Measurements from ENCODE around the gene CHRDL2.

CHRDL2 gene

GRCh38 chr11:74681686-74682651 is 49.3 kb downstream of the CHRDL2 start:
- H3K27me3 ChIP-seq (ENCODE audit: control insufficient read depth in 2 of 2, insufficient read depth in 2 of 2, low read length in 2 of 2): peaks cover 2 to 5% of the 10 kb centered on the region in 2 donors
- H3K9me3 ChIP-seq (ENCODE audit: control insufficient read depth in 2 of 2, low read length in 2 of 2): no peaks in the 10 kb centered on the region
- peaks cover 0 to 5% of the 10 kb centered on the region in 2 donors for H3K4me1 ChIP-seq (ENCODE audit: control insufficient read depth in 2 of 2, insufficient read depth in 2 of 2, low read length in 2 of 2)
- no peak overlapping the region for H3K27ac ChIP-seq (ENCODE audit: low read depth in 2 of 2, low read length in 2 of 2)
- H3K9ac ChIP-seq (ENCODE audit: low read depth in 1 of 2, low read length in 2 of 2): no peak overlapping the region
- H3K36me3 ChIP-seq (ENCODE audit: control insufficient read depth in 2 of 2, insufficient read depth in 2 of 2, low read length in 2 of 2): no peaks in the 10 kb centered on the region
- H3K4me3 ChIP-seq (ENCODE audit: low read length in 2 of 2): no peak overlapping the region

DNA sequence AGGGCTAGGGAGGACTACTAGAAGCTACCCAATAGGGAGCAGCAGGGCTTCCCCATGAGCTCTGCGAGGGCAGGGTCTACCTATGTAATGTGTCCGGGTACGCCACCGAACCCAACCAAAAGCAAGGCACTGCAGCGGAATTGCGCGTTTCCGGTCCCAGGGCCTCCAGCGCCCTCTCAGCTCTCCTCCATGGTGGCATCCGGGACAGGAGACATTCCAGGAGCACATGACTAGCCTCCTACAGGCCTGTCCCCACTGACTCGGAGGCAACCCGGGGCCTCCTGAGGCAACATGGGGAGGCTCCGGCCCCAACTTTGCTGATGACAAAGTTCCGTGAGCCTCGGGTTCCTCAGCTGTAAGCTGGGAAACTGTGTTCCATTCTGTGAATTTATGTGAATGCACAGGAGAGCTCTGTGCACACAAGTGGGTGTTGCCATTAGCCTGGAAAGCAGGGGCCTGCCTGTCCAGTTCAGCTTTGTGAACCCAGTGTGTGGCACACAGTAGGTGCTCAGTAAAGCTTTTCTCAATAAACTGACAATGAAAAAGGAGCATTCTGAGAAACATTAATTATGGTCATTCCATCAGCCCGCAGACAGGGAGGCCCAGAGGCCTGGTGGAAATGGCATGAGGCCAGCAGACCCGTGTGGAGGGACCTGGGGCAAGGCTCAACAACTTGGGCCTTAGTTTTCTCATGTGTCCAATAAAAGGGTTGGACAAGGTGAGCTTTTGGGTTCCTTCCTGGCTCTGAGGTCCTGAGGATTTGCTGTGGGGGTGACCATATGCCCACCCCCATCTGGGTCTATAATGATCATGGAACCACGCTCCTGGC is 50.3 kb downstream of the CHRDL2 start:
- H3K4me1 ChIP-seq (ENCODE audit: control insufficient read depth in 2 of 2, insufficient read depth in 2 of 2, low read length in 2 of 2): peaks cover 0 to 5% of the 10 kb centered on the region in 2 donors

DNA sequence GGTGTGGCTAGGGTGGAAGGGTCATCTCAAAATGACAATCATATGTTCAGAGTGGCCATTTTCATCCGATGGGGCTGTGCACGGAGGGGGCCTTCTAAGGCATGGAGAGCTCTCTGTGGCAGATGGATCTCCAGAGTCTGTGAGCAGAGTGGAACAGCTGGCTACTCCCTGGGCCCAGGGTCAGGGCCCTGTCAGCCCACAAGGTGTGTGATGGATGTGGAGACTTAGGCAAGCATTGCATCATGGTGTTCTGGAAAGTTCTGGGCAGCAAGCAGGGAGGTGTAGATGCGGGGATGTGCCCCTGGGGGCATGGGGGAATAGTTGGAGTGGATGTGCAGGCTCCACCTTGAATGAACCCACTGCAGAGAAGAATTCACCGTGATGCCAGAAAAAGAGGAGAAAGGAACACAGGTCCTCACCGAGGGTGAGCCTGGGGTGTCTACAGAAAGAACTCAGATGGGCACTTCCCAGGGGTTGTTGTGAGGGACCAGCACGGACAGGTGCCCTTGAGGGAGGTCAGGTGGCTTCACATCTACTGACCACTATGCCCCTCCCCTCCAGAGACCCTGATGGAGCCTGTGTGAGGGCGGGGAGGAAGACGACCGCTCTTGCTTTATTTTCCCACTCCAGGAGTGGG is 51.1 kb downstream of the CHRDL2 start:
- Histone ChIP-seq H3K4me3 (ENCODE audit: low read length in 2 of 2) (no peak overlapping the region), H3K4me1 (ENCODE audit: control insufficient read depth in 2 of 2, insufficient read depth in 2 of 2, low read length in 2 of 2) (peaks cover 0 to 5% of the 10 kb centered on the region in 2 donors), H3K36me3 (ENCODE audit: control insufficient read depth in 2 of 2, insufficient read depth in 2 of 2, low read length in 2 of 2) (no peaks in the 10 kb centered on the region), H3K9me3 (ENCODE audit: control insufficient read depth in 2 of 2, low read length in 2 of 2) (no peaks in the 10 kb centered on the region), H3K27me3 (ENCODE audit: control insufficient read depth in 2 of 2, insufficient read depth in 2 of 2, low read length in 2 of 2) (peaks cover 2 to 5% of the 10 kb centered on the region in 2 donors), H3K27ac (ENCODE audit: low read depth in 2 of 2, low read length in 2 of 2) (no peak overlapping the region), H3K9ac (ENCODE audit: low read depth in 1 of 2, low read length in 2 of 2) (no peak overlapping the region)

More for the DNA sequence above, 50.3 kb downstream of the CHRDL2 start:
- H3K9ac ChIP-seq (ENCODE audit: low read depth in 1 of 2, low read length in 2 of 2): no peak overlapping the region
- peaks cover 2 to 5% of the 10 kb centered on the region in 2 donors for H3K27me3 ChIP-seq (ENCODE audit: control insufficient read depth in 2 of 2, insufficient read depth in 2 of 2, low read length in 2 of 2)
- H3K9me3 ChIP-seq (ENCODE audit: control insufficient read depth in 2 of 2, low read length in 2 of 2): no peaks in the 10 kb centered on the region
- no peak overlapping the region for H3K4me3 ChIP-seq (ENCODE audit: low read length in 2 of 2)
- no peak overlapping the region for H3K27ac ChIP-seq (ENCODE audit: low read depth in 2 of 2, low read length in 2 of 2)
- H3K36me3 ChIP-seq (ENCODE audit: control insufficient read depth in 2 of 2, insufficient read depth in 2 of 2, low read length in 2 of 2): no peaks in the 10 kb centered on the region

GRCh38 chr11:74679513-74679865 is 51.7 kb downstream of the CHRDL2 start:
- Histone ChIP-seq H3K4me1 (ENCODE audit: control insufficient read depth in 2 of 2, insufficient read depth in 2 of 2, low read length in 2 of 2) (peaks cover 0 to 5% of the 10 kb centered on the region in 2 donors), H3K27me3 (ENCODE audit: control insufficient read depth in 2 of 2, insufficient read depth in 2 of 2, low read length in 2 of 2) (peaks cover 2 to 5% of the 10 kb centered on the region in 2 donors), H3K4me3 (ENCODE audit: low read length in 2 of 2) (no peak overlapping the region), H3K36me3 (ENCODE audit: control insufficient read depth in 2 of 2, insufficient read depth in 2 of 2, low read length in 2 of 2) (no peaks in the 10 kb centered on the region), H3K9ac (ENCODE audit: low read depth in 1 of 2, low read length in 2 of 2) (no peak overlapping the region), H3K27ac (ENCODE audit: low read depth in 2 of 2, low read length in 2 of 2) (no peak overlapping the region), H3K9me3 (ENCODE audit: control insufficient read depth in 2 of 2, low read length in 2 of 2) (no peaks in the 10 kb centered on the region)

- peaks cover 0 to 2% of the 10 kb centered on the region in 2 donors for H3K27me3 ChIP-seq (ENCODE audit: control insufficient read depth in 2 of 2, insufficient read depth in 2 of 2, low read length in 2 of 2)
- no peak overlapping the region for H3K27ac ChIP-seq (ENCODE audit: low read depth in 2 of 2, low read length in 2 of 2)
- peaks cover 0 to 3% of the 10 kb centered on the region in 2 donors for H3K4me1 ChIP-seq (ENCODE audit: control insufficient read depth in 2 of 2, insufficient read depth in 2 of 2, low read length in 2 of 2)
- H3K36me3 ChIP-seq (ENCODE audit: control insufficient read depth in 2 of 2, insufficient read depth in 2 of 2, low read length in 2 of 2): no peaks in the 10 kb centered on the region
- H3K9me3 ChIP-seq (ENCODE audit: control insufficient read depth in 2 of 2, low read length in 2 of 2): no peaks in the 10 kb centered on the region
- no peak overlapping the region for H3K9ac ChIP-seq (ENCODE audit: low read depth in 1 of 2, low read length in 2 of 2)
- no peak overlapping the region for H3K4me3 ChIP-seq (ENCODE audit: low read length in 2 of 2)
These were observed 52.4 kb downstream of the CHRDL2 start for GRCh38 chr11:74678591-74679512.

DNA sequence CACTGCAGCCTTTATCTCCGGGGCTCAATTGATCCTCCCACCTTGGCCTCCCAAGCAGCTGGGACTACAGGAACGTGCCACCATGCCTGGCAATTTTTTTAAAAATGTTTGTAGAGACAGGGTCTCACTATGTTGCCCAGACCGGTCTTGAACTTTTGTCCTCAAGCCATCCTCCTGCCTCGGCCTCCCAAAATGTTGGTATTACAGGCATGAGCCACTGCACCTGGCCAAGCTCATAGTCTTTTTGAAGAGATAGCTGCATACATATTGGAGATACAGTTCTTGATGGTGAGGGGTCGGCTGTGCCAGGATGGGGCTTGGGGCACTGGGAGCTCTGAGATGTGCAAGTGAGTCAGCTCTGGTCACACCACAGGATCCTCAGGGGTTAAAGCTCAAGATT is 53.2 kb downstream of the CHRDL2 start:
- Histone ChIP-seq H3K9me3 (ENCODE audit: control insufficient read depth in 2 of 2, low read length in 2 of 2) (no peaks in the 10 kb centered on the region), H3K36me3 (ENCODE audit: control insufficient read depth in 2 of 2, insufficient read depth in 2 of 2, low read length in 2 of 2) (no peaks in the 10 kb centered on the region), H3K4me3 (ENCODE audit: low read length in 2 of 2) (no peak overlapping the region), H3K9ac (ENCODE audit: low read depth in 1 of 2, low read length in 2 of 2) (no peak overlapping the region), H3K27me3 (ENCODE audit: control insufficient read depth in 2 of 2, insufficient read depth in 2 of 2, low read length in 2 of 2) (no peaks in the 10 kb centered on the region), H3K27ac (ENCODE audit: low read depth in 2 of 2, low read length in 2 of 2) (no peak overlapping the region), H3K4me1 (ENCODE audit: control insufficient read depth in 2 of 2, insufficient read depth in 2 of 2, low read length in 2 of 2) (peaks cover 0 to 2% of the 10 kb centered on the region in 2 donors)

DNA sequence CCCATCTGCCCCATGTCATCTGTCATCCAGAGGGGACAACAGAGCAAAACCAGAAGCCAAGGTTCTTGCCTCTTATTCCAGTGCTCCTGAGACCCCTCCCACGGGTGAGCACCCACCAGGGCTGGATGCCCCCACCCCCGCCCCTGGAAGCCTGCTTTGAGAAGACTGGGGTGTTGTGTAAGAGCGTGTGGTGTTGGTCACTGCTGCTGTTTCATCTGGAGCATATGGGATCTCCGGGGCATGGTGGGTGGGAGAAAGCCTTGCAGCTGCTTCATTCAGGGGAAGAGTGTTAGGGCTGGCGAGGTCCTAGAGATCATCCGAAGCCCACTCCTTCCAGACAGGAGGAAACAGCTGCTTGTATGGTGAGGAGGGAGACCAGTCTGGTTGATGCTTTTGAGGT is 54.1 kb downstream of the CHRDL2 start:
- H3K27ac ChIP-seq (ENCODE audit: low read depth in 2 of 2, low read length in 2 of 2): no peak overlapping the region
- H3K9ac ChIP-seq (ENCODE audit: low read depth in 1 of 2, low read length in 2 of 2): no peak overlapping the region
- no peaks in the 10 kb centered on the region for H3K27me3 ChIP-seq (ENCODE audit: control insufficient read depth in 2 of 2, insufficient read depth in 2 of 2, low read length in 2 of 2)
- peaks cover 0 to 5% of the 10 kb centered on the region in 2 donors for H3K4me1 ChIP-seq (ENCODE audit: control insufficient read depth in 2 of 2, insufficient read depth in 2 of 2, low read length in 2 of 2)
- no peaks in the 10 kb centered on the region for H3K36me3 ChIP-seq (ENCODE audit: control insufficient read depth in 2 of 2, insufficient read depth in 2 of 2, low read length in 2 of 2)
- no peaks in the 10 kb centered on the region for H3K9me3 ChIP-seq (ENCODE audit: control insufficient read depth in 2 of 2, low read length in 2 of 2)
- no peak overlapping the region for H3K4me3 ChIP-seq (ENCODE audit: low read length in 2 of 2)

GRCh38 chr11:74676596-74676995 is 54.6 kb downstream of the CHRDL2 start:
- H3K27me3 ChIP-seq (ENCODE audit: control insufficient read depth in 2 of 2, insufficient read depth in 2 of 2, low read length in 2 of 2): no peaks in the 10 kb centered on the region
- no peak overlapping the region for H3K27ac ChIP-seq (ENCODE audit: low read depth in 2 of 2, low read length in 2 of 2)
- H3K4me1 ChIP-seq (ENCODE audit: control insufficient read depth in 2 of 2, insufficient read depth in 2 of 2, low read length in 2 of 2): peaks cover 0 to 5% of the 10 kb centered on the region in 2 donors
- H3K9ac ChIP-seq (ENCODE audit: low read depth in 1 of 2, low read length in 2 of 2): no peak overlapping the region
- no peaks in the 10 kb centered on the region for H3K36me3 ChIP-seq (ENCODE audit: control insufficient read depth in 2 of 2, insufficient read depth in 2 of 2, low read length in 2 of 2)
- no peaks in the 10 kb centered on the region for H3K9me3 ChIP-seq (ENCODE audit: control insufficient read depth in 2 of 2, low read length in 2 of 2)
- H3K4me3 ChIP-seq (ENCODE audit: low read length in 2 of 2): no peak overlapping the region

DNA sequence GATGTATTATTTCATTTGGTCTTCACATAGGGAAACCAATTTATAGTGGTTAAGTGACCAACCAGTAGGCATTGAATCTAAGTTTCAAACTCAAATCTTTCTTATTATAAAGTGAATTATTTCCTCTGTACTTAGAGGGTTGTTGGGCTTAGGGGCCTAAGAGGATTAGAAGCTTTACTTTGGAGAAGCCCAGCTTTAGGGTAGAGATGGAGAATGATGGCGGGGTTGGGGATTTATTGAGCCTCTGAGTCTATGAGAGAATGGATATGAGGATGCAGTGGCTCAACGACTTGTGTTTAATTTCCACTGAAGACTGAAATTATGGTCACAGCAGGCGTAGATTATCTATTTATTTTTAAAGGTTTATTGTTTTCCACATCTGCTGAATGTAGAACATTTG is 55.5 kb downstream of the CHRDL2 start:
- Histone ChIP-seq H3K9ac (ENCODE audit: low read depth in 1 of 2, low read length in 2 of 2) (no peak overlapping the region), H3K36me3 (ENCODE audit: control insufficient read depth in 2 of 2, insufficient read depth in 2 of 2, low read length in 2 of 2) (no peaks in the 10 kb centered on the region), H3K9me3 (ENCODE audit: control insufficient read depth in 2 of 2, low read length in 2 of 2) (no peaks in the 10 kb centered on the region), H3K4me1 (ENCODE audit: control insufficient read depth in 2 of 2, insufficient read depth in 2 of 2, low read length in 2 of 2) (peaks cover 0 to 5% of the 10 kb centered on the region in 2 donors), H3K27ac (ENCODE audit: low read depth in 2 of 2, low read length in 2 of 2) (no peak overlapping the region), H3K4me3 (ENCODE audit: low read length in 2 of 2) (no peak overlapping the region), H3K27me3 (ENCODE audit: control insufficient read depth in 2 of 2, insufficient read depth in 2 of 2, low read length in 2 of 2) (no peaks in the 10 kb centered on the region)
